IPS-15b (cell line): ENCODE results near the gene MAPKAP1.

Experiments
- H3K27me3 ChIP-seq: one replicate; pipeline ENCODE4 v1.6.1; 2013; ENCODE audit warnings: low read length; ENCODE audit not compliant: control insufficient read depth, insufficient read depth
- H3K36me3 ChIP-seq: one replicate; pipeline ENCODE4 v1.6.1; 2013; ENCODE audit warnings: low read length; ENCODE audit not compliant: control insufficient read depth, insufficient read depth
- H3K4me1 ChIP-seq: one replicate; pipeline ENCODE4 v1.6.1; 2013; ENCODE audit warnings: mild to moderate bottlenecking, low read length; ENCODE audit not compliant: control insufficient read depth, insufficient read depth
- H3K4me3 ChIP-seq: one replicate; pipeline ENCODE4 v1.5.1; 2013; ENCODE audit warnings: low read depth, low read length
- H3K9ac ChIP-seq: one replicate; pipeline ENCODE4 v1.6.1; 2013; ENCODE audit warnings: low read depth, mild to moderate bottlenecking, low read length
- H3K9me3 ChIP-seq: one replicate; pipeline ENCODE4 v1.6.1; 2013; ENCODE audit warnings: mild to moderate bottlenecking, low read length; ENCODE audit not compliant: control insufficient read depth, insufficient read depth

The MAPKAP1 gene

DNA sequence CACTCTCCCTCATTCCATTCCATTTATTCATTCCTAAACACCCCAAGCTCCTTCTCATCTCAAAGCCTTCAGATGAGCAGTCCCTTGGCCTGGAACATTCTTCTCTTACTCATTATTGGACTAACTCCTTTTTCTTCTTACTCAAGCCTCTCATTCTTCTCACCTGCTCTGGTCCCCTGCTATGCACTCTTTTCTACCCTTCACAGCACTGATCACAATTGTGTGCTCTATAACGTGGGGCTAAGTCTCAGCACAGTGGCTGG is 212.4 kb downstream of the MAPKAP1 start:
- Histone ChIP-seq H3K4me3 (no peak overlapping the region), H3K9me3 (no peaks in the 10 kb centered on the region), H3K9ac (no peak overlapping the region), H3K36me3 (no peaks in the 10 kb centered on the region), H3K27me3 (no peaks in the 10 kb centered on the region), H3K4me1 (peaks cover 19% of the 10 kb centered on the region)

GRCh38 chr9:125493881-125494652 is 212.9 kb downstream of the MAPKAP1 start:
- no peaks in the 10 kb centered on the region for H3K36me3 ChIP-seq

GRCh38 chr9:125493384-125493783 is 213.6 kb downstream of the MAPKAP1 start:
- Histone ChIP-seq H3K36me3 (no peaks in the 10 kb centered on the region), H3K4me3 (no peak overlapping the region), H3K27me3 (no peaks in the 10 kb centered on the region), H3K9me3 (no peaks in the 10 kb centered on the region), H3K9ac (no peak overlapping the region), H3K4me1 (peaks cover 19% of the 10 kb centered on the region)

More at GRCh38 chr9:125493881-125494652, 212.9 kb downstream of the MAPKAP1 start:
- Histone ChIP-seq H3K4me3 (no peak overlapping the region), H3K4me1 (peaks cover 19% of the 10 kb centered on the region), H3K9me3 (no peaks in the 10 kb centered on the region), H3K27me3 (no peaks in the 10 kb centered on the region), H3K9ac (no peak overlapping the region)

DNA sequence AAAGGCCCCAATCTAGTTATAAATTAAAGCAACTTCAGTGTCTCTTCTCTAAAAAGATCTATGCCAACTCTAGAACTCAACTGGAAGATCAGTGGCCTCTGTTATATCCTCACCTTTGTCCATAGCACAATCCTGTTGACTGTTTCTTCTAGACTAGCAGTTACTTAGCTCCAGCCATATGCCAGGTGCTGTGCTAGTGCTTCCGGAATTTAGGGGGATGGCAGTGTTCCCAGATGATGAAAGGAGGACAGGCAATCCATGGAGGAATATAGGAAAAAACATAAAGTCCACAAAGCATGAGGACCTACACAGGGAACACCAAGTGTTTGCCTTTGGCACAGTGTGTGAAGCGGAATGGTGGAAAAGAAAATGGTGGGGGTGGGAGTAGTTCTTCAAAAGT is 214.3 kb downstream of the MAPKAP1 start:
- Histone ChIP-seq H3K4me3 (no peak overlapping the region), H3K9me3 (no peaks in the 10 kb centered on the region), H3K9ac (no peak overlapping the region), H3K4me1 (peaks cover 19% of the 10 kb centered on the region), H3K27me3 (no peaks in the 10 kb centered on the region), H3K36me3 (no peaks in the 10 kb centered on the region)

GRCh38 chr9:125487842-125488241 is 219.2 kb downstream of the MAPKAP1 start:
- no peaks in the 10 kb centered on the region for H3K36me3 ChIP-seq
- H3K9me3 ChIP-seq, result no peaks in the 10 kb centered on the region
- no peaks in the 10 kb centered on the region for H3K27me3 ChIP-seq
- no peaks in the 10 kb centered on the region for H3K4me1 ChIP-seq
- no peak overlapping the region for H3K9ac ChIP-seq
- no peak overlapping the region for H3K4me3 ChIP-seq

DNA sequence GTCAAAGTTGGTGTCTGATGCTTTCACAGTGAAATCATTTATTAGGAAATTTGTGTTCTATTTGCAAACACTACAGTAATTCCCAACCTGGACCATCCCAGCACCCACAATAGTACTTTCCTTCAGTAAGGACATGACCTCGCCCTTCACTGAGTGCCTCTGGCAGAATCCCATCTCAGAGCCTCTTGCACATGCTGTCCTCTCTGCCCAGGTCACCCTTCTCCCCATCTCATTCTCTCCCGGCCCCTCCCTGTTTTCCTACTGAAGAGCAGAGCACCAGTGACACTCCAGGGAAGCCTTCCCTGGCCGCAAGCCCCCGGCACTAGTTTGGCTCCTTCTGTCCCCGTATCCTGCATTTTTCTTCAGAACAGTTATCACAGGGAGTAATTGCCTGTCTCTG is 220.4 kb downstream of the MAPKAP1 start:
- H3K27me3 ChIP-seq, result no peaks in the 10 kb centered on the region
- H3K4me3 ChIP-seq, result no peak overlapping the region
- no peaks in the 10 kb centered on the region for H3K36me3 ChIP-seq
- H3K9ac ChIP-seq, result no peak overlapping the region
- H3K4me1 ChIP-seq, result no peaks in the 10 kb centered on the region
- no peaks in the 10 kb centered on the region for H3K9me3 ChIP-seq

DNA sequence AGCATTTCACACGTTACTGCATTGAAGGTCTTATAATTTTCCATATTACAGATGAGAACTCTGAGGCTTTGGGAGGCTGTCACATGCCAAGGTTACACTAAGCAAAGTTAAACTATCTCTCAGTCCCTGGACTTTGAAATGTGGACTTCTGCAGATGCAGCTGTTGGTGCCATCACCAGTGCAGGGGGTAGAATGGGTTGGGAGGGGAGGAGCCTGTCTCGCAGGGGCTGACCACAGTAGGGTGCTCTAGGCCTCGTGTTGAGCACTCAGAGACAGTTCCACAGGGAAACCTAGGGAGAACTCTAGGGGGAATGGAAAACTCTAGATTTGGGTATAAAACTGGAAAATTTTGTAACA is 220.9 kb downstream of the MAPKAP1 start:
- no peaks in the 10 kb centered on the region for H3K9me3 ChIP-seq
- H3K9ac ChIP-seq, result no peak overlapping the region
- H3K27me3 ChIP-seq, result no peaks in the 10 kb centered on the region
- H3K36me3 ChIP-seq, result no peaks in the 10 kb centered on the region
- H3K4me1 ChIP-seq, result no peaks in the 10 kb centered on the region
- no peak overlapping the region for H3K4me3 ChIP-seq

DNA sequence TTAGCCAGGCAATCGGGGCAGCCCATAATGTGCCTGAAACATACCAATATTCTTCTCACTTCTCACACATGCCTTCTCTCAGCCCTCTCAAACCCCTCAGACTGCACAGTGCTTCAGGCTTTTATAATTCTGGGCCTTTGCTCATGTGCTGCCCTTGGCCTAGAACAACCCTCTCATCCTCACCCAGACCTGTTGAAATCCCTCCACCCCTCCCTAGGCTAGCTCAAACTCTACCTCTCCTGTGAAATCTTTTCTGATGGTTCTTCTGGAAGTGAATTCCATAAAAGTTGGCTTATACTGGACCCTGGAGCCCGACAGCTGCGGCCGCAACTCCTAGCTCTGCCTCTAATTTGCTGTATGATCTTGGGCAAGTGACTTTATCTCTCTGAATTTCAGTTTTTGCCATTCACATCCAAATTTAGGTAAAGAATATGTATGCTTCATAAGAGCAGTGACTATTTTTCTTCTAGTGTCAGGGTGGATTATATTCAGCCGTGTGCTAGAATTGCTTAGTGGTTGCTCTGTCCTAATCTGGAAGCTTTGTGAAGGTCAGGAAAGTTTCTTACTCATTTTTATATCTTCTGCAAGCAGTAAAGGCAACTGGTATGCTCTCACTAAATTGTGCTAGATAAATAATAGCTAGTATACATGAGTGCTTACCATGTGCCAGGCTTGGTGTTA is 221.4 kb downstream of the MAPKAP1 start:
- H3K27me3 ChIP-seq, result no peaks in the 10 kb centered on the region
- H3K9ac ChIP-seq, result no peak overlapping the region
- no peak overlapping the region for H3K4me3 ChIP-seq
- no peaks in the 10 kb centered on the region for H3K4me1 ChIP-seq
- no peaks in the 10 kb centered on the region for H3K36me3 ChIP-seq
- H3K9me3 ChIP-seq, result no peaks in the 10 kb centered on the region

DNA sequence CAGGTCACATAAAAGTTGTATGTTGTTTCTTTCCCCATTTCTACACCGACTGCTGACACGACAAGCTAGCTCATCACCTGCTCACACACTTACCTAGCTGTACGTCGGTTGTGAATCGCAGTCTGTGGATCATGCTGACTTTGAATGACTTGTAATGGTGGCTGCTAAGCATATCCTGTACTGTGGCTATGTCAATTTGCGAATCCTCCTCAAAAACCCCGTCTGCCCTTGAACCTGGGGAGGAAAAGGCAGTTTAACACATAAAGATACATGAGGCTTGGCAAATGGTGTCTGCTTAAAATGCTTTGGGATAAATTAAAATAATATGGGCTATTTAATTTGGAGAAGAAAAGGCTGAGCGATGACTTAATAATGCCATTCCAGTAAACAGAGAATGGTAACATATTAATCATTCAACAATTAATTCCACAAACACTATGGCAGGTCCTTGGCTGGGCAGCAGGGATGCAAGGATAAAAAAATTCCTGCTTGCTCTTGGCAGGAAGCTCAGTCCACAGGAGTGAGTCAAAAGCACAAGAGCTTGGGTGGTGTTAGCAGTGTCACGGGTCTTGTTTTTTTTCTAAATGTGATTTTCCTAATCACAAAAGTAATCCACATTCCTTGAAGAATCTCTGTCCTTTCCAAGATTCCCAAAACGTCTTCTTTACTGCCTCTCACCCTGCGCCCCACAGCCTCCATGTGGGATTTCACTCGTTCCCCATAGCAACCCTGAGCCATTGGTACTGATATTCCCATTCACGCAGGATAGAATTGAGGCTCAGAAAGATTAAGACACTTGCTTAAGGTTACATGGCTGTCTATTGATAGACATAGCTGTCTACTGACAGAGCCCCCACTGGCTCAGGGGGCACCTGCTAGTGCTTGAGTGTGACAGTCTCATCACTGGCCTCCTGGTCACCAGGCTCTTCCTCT is 222.4 kb downstream of the MAPKAP1 start:
- Histone ChIP-seq H3K9ac (no peak overlapping the region), H3K4me1 (no peaks in the 10 kb centered on the region), H3K9me3 (no peaks in the 10 kb centered on the region), H3K4me3 (no peak overlapping the region), H3K36me3 (no peaks in the 10 kb centered on the region), H3K27me3 (no peaks in the 10 kb centered on the region)

GRCh38 chr9:125483697-125484096 is 223.3 kb downstream of the MAPKAP1 start:
- no peaks in the 10 kb centered on the region for H3K27me3 ChIP-seq

GRCh38 chr9:125479846-125480615 is 227.0 kb downstream of the MAPKAP1 start:
- no peaks in the 10 kb centered on the region for H3K4me1 ChIP-seq
- no peaks in the 10 kb centered on the region for H3K9me3 ChIP-seq
- no peak overlapping the region for H3K9ac ChIP-seq
- no peaks in the 10 kb centered on the region for H3K36me3 ChIP-seq
- no peak overlapping the region for H3K4me3 ChIP-seq
- H3K27me3 ChIP-seq, result no peaks in the 10 kb centered on the region

More at GRCh38 chr9:125483697-125484096, 223.3 kb downstream of the MAPKAP1 start:
- no peak overlapping the region for H3K4me3 ChIP-seq
- no peak overlapping the region for H3K9ac ChIP-seq
- H3K4me1 ChIP-seq, result no peaks in the 10 kb centered on the region
- no peaks in the 10 kb centered on the region for H3K9me3 ChIP-seq
- no peaks in the 10 kb centered on the region for H3K36me3 ChIP-seq
